ENCODE measurements around the gene GSK3A. TPM values are rescaled to one million over a fixed set of nuclear protein-coding genes. Genes with fewer than 3 reads are reported as not detected.

Gene GSK3A
- total and polyA plus RNA-seq, 10 donors = 20.8 to 39.3 (median 28.7) TPM

DNA sequence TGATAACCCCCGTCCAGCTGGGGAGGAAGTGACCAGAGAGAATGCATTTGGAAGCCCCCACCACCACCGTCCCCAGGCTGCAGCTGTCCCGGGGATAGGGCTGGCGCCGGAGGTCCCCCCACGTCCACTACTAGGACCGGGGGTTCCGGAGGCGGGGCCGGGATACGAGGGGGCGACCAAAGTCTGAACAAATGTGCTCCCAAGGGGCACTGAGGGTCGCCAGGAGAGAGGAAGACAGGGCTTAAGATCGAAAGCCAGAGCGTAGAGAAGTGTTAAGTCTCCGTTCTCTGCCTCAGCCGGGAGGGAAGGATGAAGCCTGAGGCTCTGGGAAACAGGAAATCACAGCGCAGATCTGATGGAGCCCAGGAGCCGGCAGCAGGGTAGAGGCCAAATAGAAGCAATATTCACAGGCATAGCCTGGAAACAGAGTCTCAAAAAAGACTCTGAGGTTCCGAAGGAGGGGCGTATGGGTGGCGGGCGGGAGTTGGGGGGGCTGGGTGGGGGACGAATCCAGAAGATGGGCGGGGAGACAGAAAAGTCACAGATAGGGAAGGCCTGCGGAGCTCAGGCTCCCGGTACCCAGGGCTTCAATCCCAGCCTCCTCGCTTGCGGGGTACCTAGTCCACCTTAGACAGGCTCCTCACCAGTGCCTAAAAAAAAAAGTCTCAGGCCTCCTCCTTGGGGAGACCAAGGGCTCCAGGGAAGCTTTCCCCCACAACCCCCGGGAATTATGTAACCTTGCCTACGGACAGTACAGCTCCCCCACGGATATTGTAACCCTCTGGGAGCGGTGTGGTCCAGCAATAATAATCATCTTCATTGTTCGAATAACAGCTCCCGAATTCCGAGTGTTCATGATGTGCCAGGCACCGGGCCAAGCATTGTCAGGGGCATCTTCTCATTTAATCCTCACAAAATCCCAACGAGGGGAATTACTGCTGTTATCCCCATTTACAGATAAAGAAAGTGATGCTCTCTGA, 13.7 kb upstream of the GSK3A start:
- intact Hi-C loops (cut with DNase I; ENCODE audit: low total_unique reads) = no loop called here
- Histone ChIP-seq H3K36me3 (no peaks in the 10 kb centered on the region), H3K4me3 (peak overlapping the region; percentile 77 to 97 (median 86)), H3K27ac (peak overlapping the region; percentile 97 to 99 (median 98)), H3K9me3 (no peaks in the 10 kb centered on the region), H3K4me1 (peaks cover 22 to 45% (median 41%) of the 10 kb centered on the region in 6 donors), H3K27me3 (replicated peaks in 1 of 7) (peaks cover 0 to 11% (median 0%) of the 10 kb centered on the region in 7 donors)
- WGBS, 5 donors = 13 to 18% (median 16%) methylated on average over 36 to 38 of the region's 38 CpGs
- DNase-seq = peak; percentile 89
- peak; percentile 22 to 55 (median 52) for TF ChIP-seq POLR2AphosphoS5 (IDR thresholded peaks at IDR 0.05)
- no peak for TF ChIP-seq CTCF (IDR thresholded peaks at IDR 0.05 in 8 of 11, conservative IDR thresholded peaks at IDR 0.05 in 3 of 11)

DNA sequence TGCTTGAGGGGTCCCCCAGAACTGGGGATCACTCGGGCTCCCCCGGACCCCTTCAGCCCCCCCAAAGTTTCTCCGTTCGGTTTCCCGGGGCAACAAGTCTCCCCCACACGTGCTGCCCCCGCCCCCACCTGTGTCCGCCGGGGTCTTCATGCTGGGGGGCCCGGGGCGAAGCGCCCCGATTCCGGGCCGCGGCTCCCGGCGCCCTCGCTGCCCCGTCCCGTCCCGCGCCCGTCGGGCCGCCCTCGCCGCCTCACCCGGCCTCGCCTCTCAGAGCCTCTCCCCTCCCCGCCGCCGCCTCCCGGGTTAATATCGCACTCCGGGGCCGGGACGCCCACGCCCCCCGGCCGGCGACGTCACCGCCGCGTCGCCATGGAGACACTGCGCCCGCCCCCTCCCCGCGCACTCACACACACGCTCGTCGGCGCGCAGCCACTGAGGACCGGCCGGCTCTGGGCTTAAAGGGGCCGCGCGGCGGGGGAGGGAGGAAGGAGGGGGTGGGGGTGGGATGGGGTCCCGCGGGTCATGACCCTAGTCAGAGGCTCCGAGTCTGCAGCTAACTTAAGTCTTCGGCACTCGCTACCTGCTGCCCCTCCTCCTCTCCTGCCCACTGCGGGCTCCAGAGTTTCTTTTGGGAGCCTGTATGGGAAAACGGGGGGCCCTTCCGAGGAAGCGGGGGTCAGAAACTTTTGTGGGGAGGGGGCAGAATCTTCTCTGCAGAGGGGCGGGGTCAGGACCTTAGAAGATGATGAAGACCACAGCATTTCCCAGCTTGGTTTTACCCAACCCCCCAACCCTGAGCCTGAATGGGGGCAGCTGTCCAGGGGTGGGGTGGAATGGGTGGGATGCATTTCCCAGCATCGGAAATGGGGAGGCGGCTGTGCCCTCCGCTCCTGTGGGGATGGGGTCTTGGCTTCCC, 12.7 kb upstream of the GSK3A start, which contains the start of gene ERF:
ERF (minus strand) TSS at position 279 of the 916 bp plus-strand sequence; CDS start at position 150, 129 bp downstream.
- 0 to 2% (median 1%) methylated on average over 33 to 75 of the region's 75 CpGs for WGBS, 5 donors
- intact Hi-C loops (cut with DNase I; ENCODE audit: low total_unique reads) = no loop called here
- TF ChIP-seq CTCF (IDR thresholded peaks at IDR 0.05 in 8 of 11, conservative IDR thresholded peaks at IDR 0.05 in 3 of 11) (peak in 3 of 11 experiments; percentile 14 to 33 (median 23)), POLR2A (IDR thresholded peaks at IDR 0.05) (peak in 2 of 3 donors; percentile 92 to 97), POLR2AphosphoS5 (IDR thresholded peaks at IDR 0.05) (peak; percentile 99)
- DNase-seq = peak; percentile 98
- peaks cover 0 to 11% (median 0%) of the 10 kb centered on the region in 7 donors for H3K27me3 ChIP-seq (replicated peaks in 1 of 7)
- H3K9me3 ChIP-seq = no peaks in the 10 kb centered on the region
- H3K4me1 ChIP-seq = peaks cover 26 to 54% (median 50%) of the 10 kb centered on the region in 6 donors
- peaks cover 0 to 6% (median 0%) of the 10 kb centered on the region in 6 donors for H3K36me3 ChIP-seq
- peak within 1 kb of the TSS; percentile 97 to 99 (median 98) for H3K27ac ChIP-seq
- peak within 1 kb of the TSS; percentile 77 to 97 (median 86) for H3K4me3 ChIP-seq

DNA sequence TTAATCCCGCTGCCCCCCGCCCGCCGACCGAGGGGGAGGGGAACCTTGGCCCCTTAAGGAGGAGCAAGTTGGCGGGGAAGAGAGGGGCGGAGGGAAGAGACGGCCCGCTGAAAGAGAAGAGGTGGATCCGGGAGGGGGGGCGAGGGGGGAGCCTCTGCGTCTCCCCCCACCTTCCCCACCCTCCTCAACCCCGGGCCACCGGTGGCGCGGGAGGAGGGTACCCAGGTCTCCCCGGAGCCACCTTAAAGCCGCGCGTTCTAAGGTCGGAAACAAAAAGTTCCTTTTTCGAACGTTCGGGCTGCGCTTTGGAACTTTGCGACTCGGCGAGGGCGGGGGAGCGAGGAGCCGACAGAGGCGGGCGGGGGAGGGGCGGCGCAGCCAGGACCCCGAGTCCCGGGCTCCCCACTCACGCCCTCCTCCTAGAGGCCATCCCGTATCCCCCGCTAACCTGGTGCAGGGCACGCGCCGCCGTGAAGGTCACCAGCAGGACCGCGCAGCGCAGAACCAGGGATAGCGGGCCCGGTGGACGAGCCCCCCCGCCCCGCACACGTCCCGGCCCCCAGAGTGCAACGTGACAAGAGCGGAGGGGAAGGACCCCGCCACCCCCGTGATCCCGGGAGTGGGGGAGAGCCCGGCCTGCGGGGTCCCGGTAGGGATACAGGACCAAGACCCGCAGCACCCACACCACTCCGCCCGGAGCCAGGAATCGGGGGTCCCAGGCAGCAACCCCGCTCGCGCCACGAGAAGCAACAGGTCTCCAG, 11.9 kb upstream of the GSK3A start:
- peak; percentile 95 for DNase-seq
- TF ChIP-seq CTCF (IDR thresholded peaks at IDR 0.05 in 8 of 11, conservative IDR thresholded peaks at IDR 0.05 in 3 of 11) (peak in 1 of 11 experiments; percentile 32), POLR2AphosphoS5 (IDR thresholded peaks at IDR 0.05) (peak; percentile 73 to 74 (median 74)), POLR2A (IDR thresholded peaks at IDR 0.05) (no peak)
- H3K27me3 ChIP-seq (replicated peaks in 1 of 7) = peaks cover 0 to 11% (median 0%) of the 10 kb centered on the region in 7 donors
- intact Hi-C loops (cut with DNase I; ENCODE audit: low total_unique reads) = no loop called here
- H3K36me3 ChIP-seq = peaks cover 0 to 14% (median 6%) of the 10 kb centered on the region in 6 donors
- no peaks in the 10 kb centered on the region for H3K9me3 ChIP-seq
- peak overlapping the region; percentile 97 to 99 (median 98) for H3K27ac ChIP-seq
- H3K4me1 ChIP-seq = peaks cover 26 to 63% (median 59%) of the 10 kb centered on the region in 6 donors
- WGBS, 5 donors = 0 to 1% (median 0%) methylated on average over 25 to 68 of the region's 70 CpGs
- H3K4me3 ChIP-seq = peak overlapping the region; percentile 77 to 97 (median 86)
